HAP-1 (cell line): Measurements from ENCODE around the gene INTS14.

Source experiments
- DNase-seq, 2 experiments: peaks; one replicate each; pipeline ENCODE4 v3.0.0-alpha.2; 2016 to 2020; ENCODE audit warnings: low spot score in 2 of 2
- H3K27me3 ChIP-seq: fragments of 250-450 bp; sonication (Bioruptor Pico); 2 replicates; pipeline ENCODE4 v1.5.1; 2020; ENCODE audit warnings: low read depth, mild to moderate bottlenecking, moderate library complexity
- H3K36me3 ChIP-seq: fragments of 250-450 bp; sonication (Bioruptor Pico); replicated peaks from 2 replicates; pipeline ENCODE4 v1.5.1; 2020; ENCODE audit warnings: mild to moderate bottlenecking
- H3K4me1 ChIP-seq: fragments of 250-450 bp; sonication (Bioruptor Pico); 2 replicates; pipeline ENCODE4 v1.5.1; 2020; ENCODE audit warnings: mild to moderate bottlenecking
- H3K4me3 ChIP-seq: fragments of 250-450 bp; sonication (Bioruptor Pico); 2 replicates; pipeline ENCODE4 v1.5.1; 2020; ENCODE audit warnings: mild to moderate bottlenecking, moderate library complexity
- H3K9me3 ChIP-seq: fragments of 250-450 bp; sonication (Bioruptor Pico); 2 replicates; pipeline ENCODE4 v1.5.1; 2020; ENCODE audit warnings: mild to moderate bottlenecking, moderate library complexity
- in situ Hi-C: fragments of 300-500 bp; cut with MboI; formaldehyde crosslinking; loops from 3 replicates; pipeline ENCODE4 v1.14.3; 2020; ENCODE audit warnings: low sequenced_read_pairs, inconsistent platforms, mixed read lengths

INTS14 gene

DNA sequence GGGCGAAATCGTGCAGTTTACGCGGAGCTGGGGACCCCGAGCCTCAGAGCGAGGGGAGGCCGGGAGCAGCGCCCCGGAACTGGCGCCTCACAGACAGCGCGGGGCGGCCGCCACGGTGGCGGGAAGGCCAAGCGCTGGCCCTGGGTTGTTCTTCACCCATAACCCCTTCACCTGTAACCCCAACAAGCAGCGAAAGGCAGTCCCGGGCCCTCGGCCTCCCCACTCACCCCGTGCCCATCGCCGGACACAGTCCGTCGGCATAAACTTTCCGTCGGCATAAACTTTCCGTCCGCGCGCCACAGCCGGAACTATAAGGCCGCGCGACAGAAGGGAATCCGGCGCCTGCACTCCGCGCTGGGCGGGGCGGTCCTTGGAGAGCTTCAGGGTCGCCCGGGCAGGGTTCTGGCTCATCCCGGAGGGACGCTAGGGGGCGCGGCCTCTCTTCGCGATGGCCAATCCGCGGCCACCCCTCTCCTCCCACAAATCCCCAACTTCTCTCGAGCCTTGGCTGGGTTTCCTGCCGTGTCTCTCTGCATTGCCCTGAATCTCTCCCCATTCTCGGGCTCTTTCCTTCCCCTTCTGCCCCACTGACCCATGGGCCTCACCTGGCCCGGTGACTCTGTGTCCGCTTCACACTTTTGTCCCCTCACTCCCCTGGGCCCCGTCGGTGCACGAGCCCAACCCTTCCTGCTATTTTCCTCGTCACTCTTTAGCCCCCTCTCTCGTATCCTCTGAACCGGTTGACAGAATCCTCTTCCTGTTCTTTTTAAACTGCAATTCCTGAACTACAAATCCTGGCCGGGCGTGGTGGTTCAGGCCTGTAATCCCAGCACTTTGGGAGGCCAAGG is at the start of gene INTS14:
TSS of gene INTS14 (minus strand) at position 261 of the 848 bp plus-strand sequence. CDS start 3,751 bp downstream, outside the sequence.
- Histone ChIP-seq H3K4me1 (peaks cover 14% of the 10 kb centered on the region), H3K9me3 (no peaks in the 10 kb centered on the region), H3K4me3 (peak within 1 kb of the TSS; percentile 89), H3K36me3 (peaks cover 11% of the 10 kb centered on the region), H3K27me3 (no peaks in the 10 kb centered on the region)
- in situ Hi-C loops, result loop anchor here (10.0 kb wide), 1 partner anchor 296 kb away; no protein-coding TSS in a partner anchor
- peak; percentile 100 for DNase-seq

GRCh38 chr15:65659502-65660052 is 48.6 kb upstream of the INTS14 start:
- Histone ChIP-seq H3K4me1 (peaks cover 10% of the 10 kb centered on the region), H3K4me3 (no peak overlapping the region), H3K9me3 (no peaks in the 10 kb centered on the region), H3K36me3 (no peaks in the 10 kb centered on the region), H3K27me3 (no peaks in the 10 kb centered on the region)
- DNase-seq, result peak in 1 of 2 experiments; percentile 20
- in situ Hi-C loops, result no loop called here

DNA sequence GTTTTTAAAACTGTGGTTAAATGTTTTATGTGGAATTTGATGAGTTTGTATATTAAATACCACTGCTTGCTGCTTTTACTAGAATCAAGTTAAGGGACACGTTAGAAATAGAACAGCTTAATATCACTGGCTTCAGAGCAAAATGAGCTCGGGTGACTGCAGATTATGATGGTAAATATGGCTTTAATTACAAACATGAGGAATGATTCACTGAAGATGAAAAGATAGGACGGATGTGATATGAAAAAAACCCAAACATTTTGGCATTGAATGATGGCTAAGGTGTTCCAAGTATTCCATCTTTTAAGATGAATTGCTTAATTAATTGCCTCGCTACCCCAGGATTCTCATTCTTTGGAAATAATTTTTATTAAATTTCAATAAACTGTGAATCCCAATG is 44.5 kb upstream of the INTS14 start:
- Histone ChIP-seq H3K9me3 (no peaks in the 10 kb centered on the region), H3K36me3 (no peaks in the 10 kb centered on the region)

DNA sequence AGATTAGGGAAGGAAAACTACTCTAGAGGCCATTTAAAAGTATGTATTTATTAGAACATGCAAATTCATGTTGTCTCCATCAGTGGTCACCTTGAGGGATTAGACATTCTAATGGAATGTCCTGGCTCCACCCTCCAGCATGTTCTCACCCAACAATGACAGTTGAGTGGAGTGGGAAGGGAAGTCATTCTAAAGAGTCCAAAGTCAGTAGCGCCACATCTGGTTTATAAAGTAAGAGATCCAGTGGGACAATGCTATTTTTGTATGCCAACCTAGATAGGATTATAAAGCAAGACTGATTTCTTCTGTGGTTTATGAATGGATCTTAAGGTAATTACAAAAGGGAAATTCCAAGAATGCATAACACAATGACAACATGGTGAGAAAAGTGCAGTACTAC is 44.1 kb upstream of the INTS14 start:
- no peak overlapping the region for H3K4me3 ChIP-seq
- no peaks in the 10 kb centered on the region for H3K27me3 ChIP-seq
- peaks cover 10% of the 10 kb centered on the region for H3K4me1 ChIP-seq
- H3K9me3 ChIP-seq, result no peaks in the 10 kb centered on the region
- H3K36me3 ChIP-seq, result no peaks in the 10 kb centered on the region
- in situ Hi-C loops, result no loop called here
- DNase-seq, result peak in 1 of 2 experiments; percentile 51

More for the DNA sequence above, 44.5 kb upstream of the INTS14 start:
- Histone ChIP-seq H3K4me3 (no peak overlapping the region), H3K27me3 (no peaks in the 10 kb centered on the region), H3K4me1 (peaks cover 10% of the 10 kb centered on the region)
- no peak for DNase-seq
- in situ Hi-C loops, result no loop called here

GRCh38 chr15:65653801-65654521 is 43.0 kb upstream of the INTS14 start:
- Histone ChIP-seq H3K27me3 (no peaks in the 10 kb centered on the region), H3K4me1 (peaks cover 6% of the 10 kb centered on the region), H3K36me3 (no peaks in the 10 kb centered on the region), H3K9me3 (no peaks in the 10 kb centered on the region), H3K4me3 (no peak overlapping the region)
- in situ Hi-C loops, result no loop called here
- no peak for DNase-seq

GRCh38 chr15:65653341-65653740 is 42.4 kb upstream of the INTS14 start:
- Histone ChIP-seq H3K9me3 (no peaks in the 10 kb centered on the region), H3K36me3 (no peaks in the 10 kb centered on the region), H3K4me1 (peaks cover 6% of the 10 kb centered on the region), H3K27me3 (no peaks in the 10 kb centered on the region), H3K4me3 (no peak overlapping the region)
- in situ Hi-C loops, result no loop called here
- DNase-seq, result no peak

- no peaks in the 10 kb centered on the region for H3K27me3 ChIP-seq
- in situ Hi-C loops, result no loop called here
- no peaks in the 10 kb centered on the region for H3K36me3 ChIP-seq
- no peak overlapping the region for H3K4me3 ChIP-seq
- no peak for DNase-seq
- H3K4me1 ChIP-seq, result peaks cover 6% of the 10 kb centered on the region
- no peaks in the 10 kb centered on the region for H3K9me3 ChIP-seq
Measured at GRCh38 chr15:65651831-65652749, 41.2 kb upstream of the INTS14 start.

GRCh38 chr15:65651042-65651322 is 40.1 kb upstream of the INTS14 start:
- H3K4me3 ChIP-seq, result no peak overlapping the region
- in situ Hi-C loops, result no loop called here

GRCh38 chr15:65650312-65651041 is 39.5 kb upstream of the INTS14 start:
- no peak for DNase-seq
- in situ Hi-C loops, result no loop called here
- Histone ChIP-seq H3K27me3 (no peaks in the 10 kb centered on the region), H3K9me3 (no peaks in the 10 kb centered on the region), H3K4me3 (no peak overlapping the region), H3K4me1 (peaks cover 5% of the 10 kb centered on the region), H3K36me3 (no peaks in the 10 kb centered on the region)

More at GRCh38 chr15:65651042-65651322, 40.1 kb upstream of the INTS14 start:
- Histone ChIP-seq H3K27me3 (no peaks in the 10 kb centered on the region), H3K9me3 (no peaks in the 10 kb centered on the region), H3K36me3 (no peaks in the 10 kb centered on the region), H3K4me1 (peaks cover 6% of the 10 kb centered on the region)
- no peak for DNase-seq

DNA sequence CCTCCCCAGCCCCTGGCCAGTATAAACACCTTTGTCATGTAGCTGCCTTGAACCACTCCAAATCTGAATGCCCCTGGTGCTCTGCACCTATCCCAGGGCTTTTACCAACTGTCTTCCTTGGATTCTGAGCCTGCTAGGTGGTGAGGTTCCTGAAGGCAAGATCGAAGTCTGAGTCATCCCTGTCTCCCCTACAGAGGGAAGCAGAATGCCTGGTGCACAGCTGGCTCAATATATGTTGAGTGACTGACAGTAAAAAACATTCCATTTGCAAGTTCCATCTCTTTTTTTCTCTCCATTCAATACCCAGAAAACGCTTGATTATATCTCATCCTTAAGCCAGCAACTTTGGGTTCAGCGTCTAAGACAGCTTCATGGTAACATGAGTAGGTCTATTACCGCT is 35.6 kb upstream of the INTS14 start:
- peak in 1 of 2 experiments; percentile 4 for DNase-seq
- H3K4me1 ChIP-seq, result no peaks in the 10 kb centered on the region
- H3K4me3 ChIP-seq, result no peak overlapping the region
- no peaks in the 10 kb centered on the region for H3K36me3 ChIP-seq
- H3K9me3 ChIP-seq, result no peaks in the 10 kb centered on the region
- in situ Hi-C loops, result no loop called here
- H3K27me3 ChIP-seq, result no peaks in the 10 kb centered on the region

GRCh38 chr15:65645392-65645791 is 34.5 kb upstream of the INTS14 start:
- H3K4me1 ChIP-seq, result no peaks in the 10 kb centered on the region
- H3K4me3 ChIP-seq, result no peak overlapping the region
- 0 out of 2 replicates have a peak, but pooled peaks cover 2% of the 10 kb centered on the region for H3K27me3 ChIP-seq
- in situ Hi-C loops, result no loop called here
- no peaks in the 10 kb centered on the region for H3K36me3 ChIP-seq
- peak in 1 of 2 experiments; percentile 5 for DNase-seq
- H3K9me3 ChIP-seq, result no peaks in the 10 kb centered on the region

GRCh38 chr15:65644282-65644681 is 33.4 kb upstream of the INTS14 start:
- Histone ChIP-seq H3K4me3 (no peak overlapping the region), H3K36me3 (no peaks in the 10 kb centered on the region), H3K4me1 (no peaks in the 10 kb centered on the region), H3K27me3 (0 out of 2 replicates have a peak, but pooled peaks cover 2% of the 10 kb centered on the region), H3K9me3 (no peaks in the 10 kb centered on the region)
- peak in 1 of 2 experiments; percentile 6 for DNase-seq
- in situ Hi-C loops, result no loop called here

- Histone ChIP-seq H3K36me3 (no peaks in the 10 kb centered on the region), H3K4me3 (no peak overlapping the region), H3K27me3 (0 out of 2 replicates have a peak, but pooled peaks cover 2% of the 10 kb centered on the region), H3K4me1 (no peaks in the 10 kb centered on the region), H3K9me3 (no peaks in the 10 kb centered on the region)
- no peak for DNase-seq
- in situ Hi-C loops, result no loop called here
Measured at GRCh38 chr15:65642594-65642993, 31.7 kb upstream of the INTS14 start.
